Endothelial cell of coronary artery (primary cell): ENCODE measurements around the gene POLR2C. TPM values are rescaled to one million over a fixed set of nuclear protein-coding genes. Genes with fewer than 3 reads are reported as not detected.

Experiments
- total RNA-seq: library from RNA; depleted of rRNA; stranded (reverse); fragments of >200 nt; gene quantifications from 2 replicates; pipeline ENCODE4 v1.2.3, GENCODE V29; 2014

POLR2C gene
- 106 and 110 TPM in 2 replicates for total RNA-seq

DNA sequence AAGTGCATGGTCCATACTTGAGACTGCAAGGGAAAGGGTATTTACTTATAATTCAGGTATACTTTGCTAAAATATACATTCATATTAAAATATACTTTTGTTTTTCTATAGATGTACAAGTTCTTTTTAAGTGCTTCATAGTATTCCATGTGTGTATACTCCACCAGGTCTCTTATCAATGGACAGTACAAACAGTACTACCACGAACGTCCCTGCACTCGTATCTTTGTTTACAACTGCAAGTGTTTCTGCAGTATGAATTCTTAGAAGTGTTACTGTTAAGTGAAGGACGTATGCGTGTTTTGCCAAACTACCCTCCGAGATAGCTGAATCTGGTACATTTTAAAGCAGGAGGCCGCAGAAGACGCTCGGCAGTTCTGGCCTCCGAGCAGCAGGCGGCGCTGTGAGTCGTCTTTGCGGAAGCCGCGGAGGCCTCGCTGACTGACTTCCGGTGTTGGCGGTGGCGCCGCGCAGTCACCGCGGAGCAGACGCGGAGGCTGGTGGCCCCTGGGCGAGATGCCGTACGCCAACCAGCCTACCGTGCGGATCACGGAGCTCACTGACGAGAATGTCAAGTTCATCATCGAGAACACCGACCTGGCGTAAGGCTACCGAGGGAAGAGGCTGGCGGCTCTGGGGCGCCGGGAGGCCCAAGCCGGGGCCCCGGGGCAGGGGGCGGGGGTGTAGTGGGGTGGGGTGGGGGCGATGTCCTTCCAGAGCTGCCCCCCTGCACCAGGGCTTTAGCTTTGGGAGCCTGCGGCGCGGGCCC is at the start of gene POLR2C:
TSS of gene POLR2C (plus strand) at position 471 of the 769 bp plus-strand sequence. CDS start at position 517, 46 bp downstream.

DNA sequence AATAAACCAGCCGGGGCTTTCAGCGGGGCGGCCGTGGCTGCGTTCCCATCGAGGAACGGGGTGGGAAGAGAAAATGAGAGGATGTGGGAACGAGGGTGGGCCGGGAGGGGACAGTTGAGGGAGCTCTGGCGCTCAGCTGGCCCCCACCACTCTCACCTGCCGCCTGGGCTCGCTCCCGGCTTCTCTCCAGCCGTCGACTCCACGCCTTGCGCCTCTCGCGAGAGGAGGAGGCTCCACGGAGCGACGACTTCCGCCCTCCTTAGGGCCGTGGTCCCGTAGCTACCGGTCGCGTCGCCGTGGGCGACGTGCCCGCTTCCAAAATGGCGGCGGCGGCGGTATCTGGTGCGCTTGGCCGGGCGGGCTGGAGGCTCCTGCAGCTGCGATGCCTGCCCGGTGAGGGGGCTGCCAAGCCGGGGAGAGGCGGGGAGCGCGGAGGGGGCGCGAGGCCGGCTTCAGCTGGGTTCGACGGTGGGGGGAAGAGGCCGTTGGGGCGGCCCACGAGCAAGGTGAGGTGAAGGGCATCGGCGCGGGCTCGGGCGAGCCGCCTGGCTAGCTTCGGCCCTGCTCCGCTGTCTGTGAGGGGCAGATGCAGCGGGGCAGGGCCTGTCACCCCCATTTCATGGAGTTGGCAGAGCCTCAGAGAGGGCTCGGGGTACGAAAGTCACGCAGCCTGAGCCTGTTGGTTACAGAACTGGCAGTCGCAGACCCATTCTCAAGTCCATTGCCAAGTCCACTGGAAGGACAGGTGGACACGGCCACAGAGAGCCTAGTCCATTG is 15.1 kb upstream of the POLR2C start, which contains the start of the genes CIAPIN1 and COQ9:
TSS of gene CIAPIN1 (minus strand) at position 200 of the 777 bp plus-strand sequence. CDS start 6,457 bp downstream, outside the sequence.
TSS of gene COQ9 (plus strand) at position 294 of the 777 bp plus-strand sequence. CDS start at position 321, 27 bp downstream.

DNA sequence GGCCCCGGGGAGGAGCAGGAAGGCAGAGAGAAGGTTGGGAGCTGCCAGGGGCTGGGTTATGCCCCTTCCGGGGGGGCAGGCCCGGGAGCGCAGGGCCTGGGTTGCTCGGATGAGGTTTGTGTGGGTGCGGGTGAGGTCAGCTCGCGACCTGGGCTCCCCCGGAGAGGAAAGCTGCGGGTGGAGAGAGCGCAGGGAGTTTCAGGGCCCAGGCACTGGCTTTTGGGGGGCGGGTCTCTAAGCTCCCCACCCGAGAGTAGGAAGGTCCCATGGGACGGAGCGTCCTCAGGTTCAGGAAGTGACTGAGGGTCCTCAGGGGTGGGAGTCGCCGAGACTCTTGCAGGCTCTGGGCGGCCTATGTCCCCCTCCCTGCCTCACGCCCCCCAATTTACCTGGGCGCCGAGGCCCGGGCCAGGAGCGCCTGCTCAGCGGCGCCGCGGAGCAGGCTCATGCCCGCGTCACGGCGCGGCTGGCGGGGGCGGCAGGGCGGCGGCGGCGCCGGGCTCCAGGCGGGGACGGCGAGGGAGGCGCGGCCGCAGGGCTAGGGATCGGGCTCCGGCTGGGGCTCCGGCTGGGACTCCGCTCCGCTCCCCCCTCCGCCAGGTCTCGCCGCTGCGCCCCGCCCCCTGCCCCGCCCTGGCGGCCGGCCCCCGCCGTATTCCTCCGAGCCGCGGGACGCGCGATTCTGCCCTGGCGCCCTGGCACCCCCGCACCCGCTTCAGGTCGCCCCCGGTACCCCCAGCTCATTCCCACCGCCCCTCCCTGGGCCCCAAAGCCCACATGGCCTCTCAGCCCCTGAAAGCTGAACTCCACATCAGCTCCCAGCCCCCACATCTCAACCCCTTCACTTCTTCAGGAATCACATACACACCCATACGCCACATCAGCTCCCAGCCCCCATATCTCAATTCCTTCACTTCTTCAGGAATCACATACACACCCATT is 23.7 kb downstream of the POLR2C start, which contains the start of gene DOK4:
TSS of gene DOK4 (minus strand) at position 578 of the 942 bp plus-strand sequence. CDS start 6,986 bp downstream, outside the sequence.

Other genes starting within 250 kb of the POLR2C start
- gene ARL2BP, start 217.4 kb upstream of the POLR2C start, total RNA-seq = 52.5 and 72.0 TPM in 2 replicates
- gene PLLP, start 178.0 kb upstream of the POLR2C start, total RNA-seq = 2.8 and 7.4 TPM in 2 replicates
- gene CCL22, start 103.9 kb upstream of the POLR2C start, total RNA-seq = not detected in 2 replicates
- 2.2 and 5.8 TPM in 2 replicates for gene CX3CL1, start 90.2 kb upstream of the POLR2C start, total RNA-seq
- gene CCL17, start 57.9 kb upstream of the POLR2C start, total RNA-seq = not detected in 2 replicates
- 71.7 and 76.7 TPM in 2 replicates for gene CIAPIN1, start 15.3 kb upstream of the POLR2C start, total RNA-seq
- gene COQ9, start 15.2 kb upstream of the POLR2C start, total RNA-seq = 48.2 and 55.7 TPM in 2 replicates
- 24.0 and 25.1 TPM in 2 replicates for gene DOK4, start 23.8 kb downstream of the POLR2C start, total RNA-seq
- 9.9 and 14.5 TPM in 2 replicates for gene CCDC102A, start 73.9 kb downstream of the POLR2C start, total RNA-seq
- gene ADGRG5, start 80.0 kb downstream of the POLR2C start, total RNA-seq = not detected in 2 replicates
- 24.8 and 29.1 TPM in 2 replicates for gene ADGRG1, start 166.0 kb downstream of the POLR2C start, total RNA-seq
- not detected in 2 replicates for gene ADGRG3, start 205.6 kb downstream of the POLR2C start, total RNA-seq
- gene DRC7, start 232.1 kb downstream of the POLR2C start, total RNA-seq = 0.09 and 0.19 TPM in 2 replicates